Measurements from ENCODE around the gene C1orf210. TPM values are rescaled to one million over a fixed set of nuclear protein-coding genes. Genes with fewer than 3 reads are reported as not detected.

Gene C1orf210
- total RNA-seq, 1 donor from 2014 or later = 2.2 TPM

- TF ChIP-seq POLR2AphosphoS5 (IDR thresholded peaks at IDR 0.05; ENCODE audit: insufficient read depth in 1 of 2, low read depth in 1 of 2) (no peak), POLR2A (IDR thresholded peaks at IDR 0.05) (no peak)
- TF ChIP-seq, protein P1, sequence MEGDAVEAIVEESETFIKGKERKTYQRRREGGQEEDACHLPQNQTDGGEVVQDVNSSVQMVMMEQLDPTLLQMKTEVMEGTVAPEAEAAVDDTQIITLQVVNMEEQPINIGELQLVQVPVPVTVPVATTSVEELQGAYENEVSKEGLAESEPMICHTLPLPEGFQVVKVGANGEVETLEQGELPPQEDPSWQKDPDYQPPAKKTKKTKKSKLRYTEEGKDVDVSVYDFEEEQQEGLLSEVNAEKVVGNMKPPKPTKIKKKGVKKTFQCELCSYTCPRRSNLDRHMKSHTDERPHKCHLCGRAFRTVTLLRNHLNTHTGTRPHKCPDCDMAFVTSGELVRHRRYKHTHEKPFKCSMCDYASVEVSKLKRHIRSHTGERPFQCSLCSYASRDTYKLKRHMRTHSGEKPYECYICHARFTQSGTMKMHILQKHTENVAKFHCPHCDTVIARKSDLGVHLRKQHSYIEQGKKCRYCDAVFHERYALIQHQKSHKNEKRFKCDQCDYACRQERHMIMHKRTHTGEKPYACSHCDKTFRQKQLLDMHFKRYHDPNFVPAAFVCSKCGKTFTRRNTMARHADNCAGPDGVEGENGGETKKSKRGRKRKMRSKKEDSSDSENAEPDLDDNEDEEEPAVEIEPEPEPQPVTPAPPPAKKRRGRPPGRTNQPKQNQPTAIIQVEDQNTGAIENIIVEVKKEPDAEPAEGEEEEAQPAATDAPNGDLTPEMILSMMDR (IDR thresholded peaks at IDR 0.05) = no peak
- intact Hi-C loops (cut with DNase I) = no loop called here
- Histone ChIP-seq H3K4me1 (peaks cover 5% of the 10 kb centered on the region), H3K4me3 (no peak overlapping the region), H3K9me3 (no peaks in the 10 kb centered on the region), H3K36me3 (no peaks in the 10 kb centered on the region), H3K27ac (no peak overlapping the region), H3K27me3 (no peaks in the 10 kb centered on the region)
- DNase-seq (ENCODE audit: extremely low spot score in 2 of 2) = no peak
Observed at GRCh38 chr1:43288785-43289706, 3.7 kb upstream of the C1orf210 start.

GRCh38 chr1:43288058-43288784, 2.8 kb upstream of the C1orf210 start:
- Histone ChIP-seq H3K36me3 (no peaks in the 10 kb centered on the region), H3K27me3 (no peaks in the 10 kb centered on the region), H3K27ac (no peak overlapping the region), H3K4me3 (no peak overlapping the region), H3K4me1 (no peaks in the 10 kb centered on the region), H3K9me3 (no peaks in the 10 kb centered on the region)
- TF ChIP-seq POLR2A (IDR thresholded peaks at IDR 0.05) (no peak), POLR2AphosphoS5 (IDR thresholded peaks at IDR 0.05; ENCODE audit: insufficient read depth in 1 of 2, low read depth in 1 of 2) (no peak)
- TF ChIP-seq, protein P1 (IDR thresholded peaks at IDR 0.05) = no peak
- intact Hi-C loops (cut with DNase I) = no loop called here
- no peak for DNase-seq (ENCODE audit: extremely low spot score in 2 of 2)

DNA sequence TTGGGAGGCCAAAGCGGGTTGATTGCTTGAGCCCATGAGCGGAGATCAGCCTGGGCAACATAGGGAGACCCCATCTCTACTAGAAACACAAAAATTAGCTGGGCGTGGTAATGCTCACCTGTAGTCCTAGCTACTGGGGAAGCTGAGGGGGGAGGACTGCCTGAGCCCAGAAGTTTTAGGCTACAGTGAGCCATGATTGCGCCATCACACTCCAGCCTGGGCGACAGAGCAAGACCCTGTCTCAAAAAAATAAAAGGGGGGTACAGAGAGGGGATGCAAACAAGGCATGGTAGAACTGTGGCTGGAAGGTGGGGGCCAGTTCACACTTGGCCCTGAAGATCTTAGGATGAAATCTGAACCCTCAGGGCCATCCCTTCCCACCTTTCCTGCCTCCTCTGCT, 1.2 kb upstream of the C1orf210 start:
- no peak overlapping the region for H3K4me3 ChIP-seq
- no peaks in the 10 kb centered on the region for H3K9me3 ChIP-seq
- no peaks in the 10 kb centered on the region for H3K27me3 ChIP-seq
- TF ChIP-seq POLR2A (IDR thresholded peaks at IDR 0.05) (no peak), POLR2AphosphoS5 (IDR thresholded peaks at IDR 0.05; ENCODE audit: insufficient read depth in 1 of 2, low read depth in 1 of 2) (no peak)
- TF ChIP-seq, protein P1 (IDR thresholded peaks at IDR 0.05) = no peak
- H3K4me1 ChIP-seq = no peaks in the 10 kb centered on the region
- DNase-seq (ENCODE audit: extremely low spot score in 2 of 2) = no peak
- intact Hi-C loops (cut with DNase I) = no loop called here
- H3K36me3 ChIP-seq = no peaks in the 10 kb centered on the region
- no peak overlapping the region for H3K27ac ChIP-seq

GRCh38 chr1:43286115-43286514, 734 bp upstream of the C1orf210 start:
- Histone ChIP-seq H3K4me3 (no peak overlapping the region), H3K36me3 (no peaks in the 10 kb centered on the region), H3K27me3 (no peaks in the 10 kb centered on the region), H3K4me1 (no peaks in the 10 kb centered on the region), H3K27ac (no peak overlapping the region), H3K9me3 (no peaks in the 10 kb centered on the region)
- no peak for DNase-seq (ENCODE audit: extremely low spot score in 2 of 2)
- intact Hi-C loops (cut with DNase I) = no loop called here
- TF ChIP-seq, protein P1 (IDR thresholded peaks at IDR 0.05) = no peak
- TF ChIP-seq POLR2AphosphoS5 (IDR thresholded peaks at IDR 0.05; ENCODE audit: insufficient read depth in 1 of 2, low read depth in 1 of 2) (no peak), POLR2A (IDR thresholded peaks at IDR 0.05) (no peak)
